DMS53 (cell line): ENCODE measurements around the gene ANTXR1.
A peak's percentile ranks its signal among the peaks of the same experiment; 100 is the strongest.

Experiments used
- DNase-seq: peaks from one replicate; lab custom pipeline; 2025; lab: John Stamatoyannopoulos, UW

ANTXR1 gene

DNA sequence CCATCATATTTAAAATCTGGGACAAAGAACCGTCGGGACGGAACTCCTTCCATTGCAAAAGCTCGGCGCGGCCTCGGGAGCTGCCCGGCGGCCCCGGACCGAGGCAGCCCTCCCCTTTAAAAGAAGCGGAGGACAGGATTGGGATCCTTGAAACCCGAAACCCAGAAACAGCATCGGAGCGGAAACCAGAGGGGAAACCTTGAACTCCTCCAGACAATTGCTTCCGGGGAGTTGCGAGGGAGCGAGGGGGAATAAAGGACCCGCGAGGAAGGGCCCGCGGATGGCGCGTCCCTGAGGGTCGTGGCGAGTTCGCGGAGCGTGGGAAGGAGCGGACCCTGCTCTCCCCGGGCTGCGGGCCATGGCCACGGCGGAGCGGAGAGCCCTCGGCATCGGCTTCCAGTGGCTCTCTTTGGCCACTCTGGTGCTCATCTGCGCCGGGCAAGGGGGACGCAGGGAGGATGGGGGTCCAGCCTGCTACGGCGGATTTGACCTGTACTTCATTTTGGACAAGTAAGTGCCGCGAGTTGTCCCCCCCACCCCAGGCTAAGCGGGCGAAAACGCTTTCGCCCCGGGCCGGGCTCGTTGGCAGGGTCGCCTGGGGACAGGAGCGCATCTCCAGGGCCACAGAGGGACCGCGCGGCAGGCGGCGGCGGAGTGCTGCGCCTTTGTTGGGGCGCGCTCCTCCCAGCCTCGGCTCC is at the start of gene ANTXR1:
Gene ANTXR1, plus strand, starts transcription at position 38 of the 698 bp plus-strand sequence. Its CDS starts 321 bp downstream, at position 359.
- DNase-seq, result peak; percentile 80

DNA sequence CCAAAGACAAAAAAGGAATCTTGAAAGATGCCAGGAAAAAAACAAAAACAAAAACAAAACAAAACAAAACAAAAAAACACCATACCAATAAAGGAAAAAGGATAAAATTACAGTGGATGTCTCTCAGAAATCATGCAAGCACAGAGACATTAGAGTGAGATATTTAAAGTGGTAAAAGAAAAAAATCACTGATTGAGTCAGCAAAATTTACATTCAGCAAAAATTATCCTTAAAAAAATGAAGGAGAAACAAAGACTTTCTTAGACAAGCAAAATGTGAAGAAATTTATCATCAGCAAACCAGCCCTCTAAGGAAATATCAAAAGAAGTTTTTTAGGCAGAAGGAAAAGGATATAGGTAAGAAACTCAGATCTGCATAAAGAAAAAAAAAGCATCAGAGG is 48.7 kb upstream of the ANTXR1 start:
- no peak for DNase-seq

DNA sequence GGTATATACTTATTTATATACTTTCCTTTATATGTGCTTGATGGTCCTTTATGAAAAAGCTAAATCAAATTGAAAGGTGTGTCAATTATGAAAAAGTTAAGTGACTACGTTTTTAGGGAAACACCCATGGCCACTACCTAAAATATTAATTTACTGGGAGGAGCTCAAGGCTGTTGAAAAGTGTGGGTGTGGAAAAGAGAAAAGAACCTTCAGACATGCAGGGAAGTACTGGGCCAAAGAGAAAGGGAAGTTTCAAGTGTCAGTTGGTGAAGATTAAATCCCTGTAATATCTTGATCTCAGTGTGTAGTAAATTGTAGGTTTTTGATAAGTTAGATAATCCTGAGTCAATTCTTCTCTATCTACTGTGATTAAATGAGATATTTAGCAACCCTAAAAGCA is 44.8 kb upstream of the ANTXR1 start:
- DNase-seq, result no peak

DNA sequence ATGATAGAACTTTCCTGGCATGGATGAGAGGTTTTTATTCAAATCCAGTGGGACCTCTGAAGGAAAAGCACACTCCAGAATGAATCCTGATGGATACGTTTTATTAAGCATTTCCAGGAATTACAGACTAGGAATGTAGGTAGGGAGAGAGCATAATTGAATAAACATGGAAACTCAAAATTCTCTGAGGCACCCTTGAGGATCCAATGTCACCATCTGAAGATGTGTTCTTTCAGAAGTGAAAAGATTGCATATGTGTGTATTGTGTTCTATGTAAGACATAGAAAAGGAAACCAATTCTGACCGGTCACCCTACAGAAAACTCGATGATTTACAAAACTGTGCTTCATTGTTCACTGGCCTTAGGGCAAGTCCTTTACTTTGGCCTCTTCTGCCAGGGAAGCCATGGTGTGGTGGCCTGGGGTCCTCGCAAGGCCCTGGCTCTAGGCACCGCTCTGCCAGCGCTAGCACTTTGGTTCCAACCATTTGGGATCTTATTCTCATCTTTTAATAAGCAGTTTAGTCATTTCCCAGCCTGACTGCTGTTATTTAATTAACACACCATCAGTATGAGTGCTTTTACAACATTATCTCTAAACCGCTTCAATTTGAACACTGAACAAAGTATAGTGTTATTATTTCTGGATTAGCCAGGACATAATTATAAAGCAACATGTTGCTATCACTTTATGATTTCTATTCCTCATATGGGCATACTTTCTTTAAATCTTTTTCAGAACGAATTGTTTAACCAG is 43.1 kb upstream of the ANTXR1 start:
- DNase-seq, result no peak

DNA sequence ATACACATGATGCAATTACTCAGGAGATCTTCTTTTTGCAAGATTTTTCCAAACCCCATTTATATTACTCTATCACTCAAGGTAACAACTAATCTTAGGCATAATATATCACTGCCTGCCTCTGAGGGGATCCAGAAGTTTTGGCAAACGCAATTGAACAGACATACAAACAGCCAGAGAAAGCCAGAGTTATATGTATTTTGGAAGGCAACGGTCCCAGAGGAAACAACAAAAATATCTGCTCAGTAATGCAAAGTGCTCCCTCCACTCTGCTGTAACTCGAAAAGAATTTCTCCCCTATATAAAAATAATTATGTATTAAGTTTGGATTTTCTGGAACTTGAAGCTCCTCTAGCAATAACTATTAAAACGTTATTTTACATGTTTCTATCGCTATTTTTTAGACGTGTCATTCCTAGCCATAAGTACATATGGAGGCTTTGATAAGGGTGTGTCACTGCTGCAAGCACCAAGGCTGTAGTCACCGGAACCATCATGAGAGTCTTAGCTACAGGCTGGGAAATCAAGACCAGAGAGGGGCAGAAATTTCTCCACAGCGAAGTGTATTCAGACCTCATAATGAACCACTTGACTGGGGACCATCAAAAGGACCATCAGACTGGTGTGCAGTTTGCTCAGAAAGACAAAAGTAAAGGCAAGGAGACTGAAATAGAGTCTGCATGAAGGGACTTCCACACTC is 42.3 kb upstream of the ANTXR1 start:
- DNase-seq, result no peak

DNA sequence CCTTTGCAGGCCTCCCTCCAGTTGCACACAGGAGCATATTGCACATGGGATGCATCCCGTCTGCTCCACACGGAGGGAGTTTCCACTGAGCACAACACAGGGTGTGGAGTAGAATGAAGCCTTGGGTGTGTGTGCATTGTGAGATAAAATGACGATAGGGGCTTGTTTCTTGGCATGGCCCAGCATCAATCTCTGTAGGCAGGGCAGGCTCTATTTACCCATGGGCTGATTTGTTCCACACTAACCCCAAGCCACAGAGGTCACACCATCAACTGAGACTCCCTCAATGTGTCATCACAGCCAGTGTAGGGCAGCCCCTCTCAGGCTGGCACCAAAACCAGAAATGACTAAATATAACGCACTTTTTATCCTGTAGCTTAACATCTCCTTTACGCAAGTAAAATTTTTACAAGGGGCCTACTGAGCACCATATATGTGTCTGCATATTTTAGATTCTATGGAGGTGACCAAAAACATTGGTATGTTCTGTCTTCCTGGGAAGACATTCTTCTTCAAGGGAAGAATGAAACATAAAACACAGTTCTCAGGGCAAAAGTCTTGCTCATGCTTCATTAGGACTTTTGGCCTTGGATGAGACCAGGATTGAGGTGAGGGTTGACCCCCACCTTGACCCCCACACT is 41.3 kb upstream of the ANTXR1 start:
- no peak for DNase-seq

DNA sequence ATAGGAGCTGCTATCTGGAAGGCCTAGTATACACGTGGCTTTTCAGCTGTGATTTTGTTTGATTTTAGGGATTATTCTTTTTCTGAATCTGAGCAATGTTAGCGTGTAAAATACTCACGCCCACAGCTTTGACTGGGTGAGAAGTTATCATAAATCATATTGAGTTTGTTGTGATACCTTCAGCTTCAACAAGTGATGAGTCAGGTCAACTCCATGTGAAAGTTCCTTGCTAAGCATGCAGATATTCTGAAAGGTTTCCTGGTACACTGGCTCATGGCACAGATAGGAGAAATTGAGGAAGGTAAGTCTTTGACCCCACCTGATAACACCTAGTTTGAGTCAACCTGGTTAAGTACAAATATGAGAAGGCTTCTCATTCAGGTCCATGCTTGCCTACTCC is 38.7 kb upstream of the ANTXR1 start, which contains the start of gene GKN1:
Gene GKN1, plus strand, starts transcription at position 386 of the 400 bp plus-strand sequence. CDS start 42 bp downstream, outside the sequence.
- DNase-seq, result no peak

DNA sequence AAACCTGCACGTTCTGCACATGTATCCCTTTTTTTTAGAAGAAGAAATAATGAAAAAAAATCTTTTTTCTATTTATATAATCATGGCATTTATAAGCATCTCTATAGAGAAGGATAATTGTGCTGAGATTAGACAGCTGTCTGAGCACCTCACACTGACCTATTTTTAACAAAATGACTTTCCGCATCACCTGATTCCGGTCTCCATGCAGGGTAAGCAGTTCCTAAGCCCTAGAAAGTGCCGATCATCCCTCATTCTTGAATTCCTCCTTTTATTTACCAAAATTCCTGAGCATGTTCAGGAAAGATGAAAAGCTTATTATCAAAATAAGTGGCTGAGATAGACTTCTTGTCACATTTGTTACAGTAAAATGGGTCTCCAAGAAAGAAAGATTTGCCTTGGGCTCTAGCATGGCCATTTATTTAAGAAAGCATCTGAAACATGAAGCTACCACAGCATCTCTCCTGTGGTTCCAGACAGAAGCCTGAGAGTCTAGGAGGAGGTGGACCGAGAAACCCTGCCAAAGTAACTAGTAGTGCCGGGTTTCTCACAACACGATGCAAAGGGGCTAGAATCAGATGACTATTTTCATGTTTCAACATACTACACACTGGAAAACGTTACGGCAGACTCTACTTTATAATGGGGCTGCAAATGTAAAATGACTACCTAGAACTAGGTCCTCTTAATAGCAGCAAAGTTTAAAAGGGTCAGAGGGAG is 37.9 kb upstream of the ANTXR1 start:
- DNase-seq, result no peak

DNA sequence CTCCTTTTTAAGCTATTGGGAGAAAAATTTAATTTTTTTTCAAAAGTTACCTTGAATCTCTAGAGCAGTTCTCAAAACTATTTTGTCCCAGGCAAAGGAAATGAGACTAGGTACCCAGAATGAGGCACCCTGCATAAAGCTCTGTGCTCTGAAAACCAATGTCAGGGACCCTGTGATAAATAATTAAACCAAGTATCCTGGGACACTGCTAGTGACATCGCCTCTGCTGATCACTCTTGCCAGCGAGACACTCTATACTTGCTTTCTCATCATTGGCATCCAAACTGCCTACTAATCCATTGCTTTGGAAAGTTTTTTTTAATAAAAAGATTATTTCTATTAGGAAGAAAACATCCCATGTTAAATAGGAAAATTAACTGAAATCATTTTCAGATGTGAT is 37.1 kb upstream of the ANTXR1 start:
- no peak for DNase-seq

DNA sequence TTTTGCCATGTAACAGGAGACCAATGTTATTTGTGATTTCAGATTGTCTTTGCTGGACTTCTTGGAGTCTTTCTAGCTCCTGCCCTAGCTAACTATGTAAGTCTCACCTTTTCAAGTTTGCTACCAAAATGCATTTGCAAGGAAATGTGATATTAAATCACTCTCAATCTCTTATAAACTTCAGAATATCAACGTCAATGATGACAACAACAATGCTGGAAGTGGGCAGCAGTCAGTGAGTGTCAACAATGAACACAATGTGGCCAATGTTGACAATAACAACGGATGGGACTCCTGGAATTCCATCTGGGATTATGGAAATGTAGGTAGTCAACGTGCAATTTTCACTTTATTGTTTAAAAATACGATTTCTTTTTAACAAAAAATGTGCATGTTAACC is 35.5 kb upstream of the ANTXR1 start:
- DNase-seq, result peak; percentile 18

DNA sequence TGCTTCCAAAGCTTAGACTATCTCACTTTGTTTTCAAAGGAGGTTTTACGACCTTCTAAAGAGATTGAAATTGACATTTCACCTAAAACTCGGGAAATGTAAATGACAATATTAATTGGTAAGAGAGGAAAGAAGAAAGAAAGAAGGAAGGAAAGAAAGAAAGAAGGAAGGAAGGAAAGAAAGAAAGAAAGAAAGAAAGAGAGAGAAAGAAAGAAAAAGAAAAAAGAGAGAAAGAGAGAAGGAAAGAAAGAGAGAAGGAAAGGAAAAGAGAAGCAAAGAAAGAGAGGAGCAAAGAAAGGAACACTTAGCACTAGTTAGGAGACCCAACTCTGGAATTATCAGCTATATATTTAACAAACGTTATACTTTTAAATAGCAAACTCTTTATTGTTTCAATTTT is 34.9 kb upstream of the ANTXR1 start:
- DNase-seq, result no peak

DNA sequence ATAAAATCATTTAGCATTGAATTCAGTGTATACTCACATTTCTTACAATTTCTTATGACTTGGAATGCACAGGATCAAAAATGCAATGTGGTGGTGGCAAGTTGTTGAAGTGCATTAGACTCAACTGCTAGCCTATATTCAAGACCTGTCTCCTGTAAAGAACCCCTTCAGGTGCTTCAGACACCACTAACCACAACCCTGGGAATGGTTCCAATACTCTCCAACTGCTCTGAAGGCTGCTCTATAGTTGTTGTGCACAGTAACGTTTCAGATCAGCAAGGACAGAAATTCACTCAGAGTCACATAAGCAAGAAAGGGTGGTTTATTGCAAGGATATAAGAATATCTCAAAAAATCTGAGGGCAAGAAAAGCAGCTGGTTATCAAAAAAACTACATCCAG is 32.0 kb upstream of the ANTXR1 start:
- peak; percentile 26 for DNase-seq

DNA sequence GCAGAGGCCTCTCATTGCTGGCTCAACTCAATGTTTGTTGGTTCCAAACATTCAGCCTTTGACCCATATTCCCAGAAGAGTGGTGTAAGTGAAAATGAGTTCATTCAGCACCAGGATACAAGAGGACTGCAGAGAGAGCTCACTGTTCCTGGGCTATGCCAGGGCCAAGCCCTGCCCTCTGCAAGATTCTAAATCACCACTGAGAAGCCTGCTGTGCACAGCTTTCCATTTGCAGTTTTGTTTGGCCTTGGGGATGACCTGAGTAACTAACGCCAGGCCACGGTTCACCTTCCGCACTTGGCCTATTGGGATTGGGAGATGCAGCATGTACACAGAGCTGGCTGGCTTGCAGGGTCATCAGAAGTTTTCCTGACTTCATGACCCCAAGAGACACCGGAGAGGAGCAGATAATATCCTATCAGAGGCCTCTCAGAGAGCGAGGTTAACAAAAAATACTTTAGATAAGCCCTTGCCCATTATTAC is 25.9 kb upstream of the ANTXR1 start:
- DNase-seq, result no peak

DNA sequence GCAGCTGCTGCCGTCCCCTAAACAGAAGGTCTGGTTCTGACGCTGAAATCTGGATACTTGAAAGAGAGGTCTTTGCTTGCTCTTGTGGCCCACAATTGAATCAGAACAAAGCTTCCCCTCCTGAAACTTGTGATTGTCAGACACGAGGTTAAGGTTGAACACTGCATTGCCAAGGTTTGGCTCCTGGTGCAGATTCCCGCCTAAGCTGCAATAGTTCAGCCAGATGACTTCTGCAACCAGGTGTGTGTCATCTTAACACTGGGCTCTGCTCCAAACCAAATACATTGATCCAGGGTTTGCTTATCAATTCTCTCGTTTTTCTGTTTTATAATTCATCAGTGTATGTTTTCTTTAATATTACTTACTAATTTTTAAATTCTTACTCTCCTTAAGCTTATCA is 23.9 kb upstream of the ANTXR1 start:
- peak; percentile 37 for DNase-seq

DNA sequence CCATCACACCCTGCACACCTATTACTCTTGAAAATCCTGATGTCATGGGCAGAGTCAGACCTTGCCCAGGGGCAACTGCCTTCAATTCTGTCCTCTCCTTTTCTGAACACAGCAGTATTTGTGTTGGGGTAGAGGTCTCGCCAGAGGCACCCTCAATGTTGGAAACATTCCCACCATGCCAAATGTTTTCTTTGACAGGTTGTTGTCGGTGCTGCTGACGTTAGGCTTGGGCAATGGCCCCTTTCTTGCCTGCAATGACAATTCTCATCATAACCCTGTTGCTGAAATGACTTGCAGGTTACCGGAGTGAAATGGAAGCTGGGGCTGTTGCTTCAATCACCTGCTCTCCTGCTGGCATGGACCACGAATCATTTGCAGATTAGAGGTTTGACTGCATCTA is 20.6 kb upstream of the ANTXR1 start:
- DNase-seq, result no peak

DNA sequence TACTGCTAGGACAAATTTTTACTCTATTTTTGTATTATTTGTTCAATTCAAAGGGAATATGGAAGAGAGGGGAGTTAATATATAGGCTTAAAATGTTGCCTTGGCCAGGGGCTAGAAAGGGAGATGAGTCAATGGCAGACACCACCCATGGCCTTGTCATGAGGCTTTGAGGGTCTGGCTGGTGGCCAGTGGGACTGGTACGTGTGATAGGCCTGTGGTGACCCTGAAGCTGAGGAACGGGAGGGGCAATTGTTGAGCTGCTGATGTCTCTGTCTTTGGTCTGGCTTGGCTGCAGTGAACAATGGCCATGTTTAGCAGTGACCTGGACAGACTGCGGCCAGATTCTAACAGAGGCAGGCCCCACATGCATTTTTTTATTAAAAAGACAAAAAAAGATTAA is 20.0 kb upstream of the ANTXR1 start:
- DNase-seq, result no peak

DNA sequence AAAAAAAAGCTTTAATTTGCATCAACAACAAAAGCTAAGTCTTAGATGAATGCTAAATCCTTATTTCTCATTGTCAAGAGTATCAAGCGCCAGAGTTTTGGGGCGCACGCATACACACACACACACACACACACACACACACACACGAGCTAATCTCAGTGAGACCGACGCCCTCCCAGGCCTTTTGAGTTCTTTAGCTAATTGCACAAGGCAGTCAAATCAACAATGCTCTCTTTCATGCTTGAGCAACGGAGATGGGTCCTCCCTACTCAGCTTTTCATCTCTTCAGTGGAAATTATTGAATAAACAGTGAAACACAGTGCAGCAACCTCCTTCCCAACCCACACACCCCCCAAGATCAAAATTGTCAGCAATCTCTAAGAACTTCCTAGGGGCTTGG is 19.3 kb upstream of the ANTXR1 start:
- DNase-seq, result no peak

DNA sequence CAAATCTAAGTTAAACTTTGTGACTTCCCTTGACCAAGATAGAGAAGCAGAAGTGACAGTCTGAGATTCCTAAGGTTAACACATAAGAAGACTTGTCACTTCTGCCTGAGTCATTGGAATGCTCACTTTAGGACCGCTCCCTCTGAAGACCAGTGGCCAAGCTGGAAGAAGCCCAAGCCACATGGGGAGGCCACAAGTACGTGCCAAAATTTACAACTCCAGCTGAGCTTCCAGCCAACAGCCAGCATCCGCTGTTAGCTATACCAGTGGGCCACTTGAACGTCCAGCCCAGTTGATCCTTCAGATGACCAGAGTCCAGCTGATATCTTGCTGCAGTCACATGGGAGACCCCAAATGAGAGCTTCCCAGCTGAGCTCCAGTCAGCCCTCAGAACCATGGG is 18.1 kb upstream of the ANTXR1 start:
- no peak for DNase-seq

DNA sequence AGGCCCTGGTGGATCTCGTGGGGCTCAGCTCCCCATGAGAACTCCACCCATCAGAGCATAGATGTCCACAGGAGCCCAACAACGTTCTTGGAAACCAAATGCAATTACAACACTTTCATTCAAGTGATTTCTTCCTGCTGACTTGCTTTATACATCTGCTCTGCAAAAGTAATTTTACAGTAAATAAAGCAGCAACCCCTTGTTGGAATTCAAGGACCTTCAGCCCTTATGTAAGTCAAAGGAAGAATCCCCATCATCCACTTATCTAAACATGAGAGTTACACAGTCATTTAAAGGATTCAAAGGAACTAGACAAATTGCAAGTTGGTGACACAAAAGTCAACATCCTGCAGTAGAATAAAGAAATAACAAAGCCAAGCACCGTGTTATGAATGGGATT is 17.1 kb upstream of the ANTXR1 start:
- DNase-seq, result no peak

DNA sequence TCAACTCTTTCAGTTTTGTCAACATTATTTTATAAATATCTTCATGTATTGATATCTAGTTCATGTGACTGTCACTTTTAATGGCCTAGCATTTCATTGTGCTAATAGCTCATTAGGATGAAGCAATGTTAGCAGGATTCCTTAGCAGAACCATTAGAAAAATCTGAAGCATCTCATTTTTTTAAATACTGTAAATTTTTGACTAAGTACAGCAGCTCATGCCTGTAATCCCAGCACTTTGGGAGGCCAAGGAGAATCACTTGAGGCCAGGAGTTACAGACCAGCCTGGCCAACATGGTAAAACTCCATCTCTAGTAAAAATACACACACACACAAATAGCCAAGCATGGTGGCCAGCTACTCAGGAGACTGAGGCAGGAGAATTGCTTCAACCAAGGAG is 15.6 kb upstream of the ANTXR1 start:
- DNase-seq, result no peak

DNA sequence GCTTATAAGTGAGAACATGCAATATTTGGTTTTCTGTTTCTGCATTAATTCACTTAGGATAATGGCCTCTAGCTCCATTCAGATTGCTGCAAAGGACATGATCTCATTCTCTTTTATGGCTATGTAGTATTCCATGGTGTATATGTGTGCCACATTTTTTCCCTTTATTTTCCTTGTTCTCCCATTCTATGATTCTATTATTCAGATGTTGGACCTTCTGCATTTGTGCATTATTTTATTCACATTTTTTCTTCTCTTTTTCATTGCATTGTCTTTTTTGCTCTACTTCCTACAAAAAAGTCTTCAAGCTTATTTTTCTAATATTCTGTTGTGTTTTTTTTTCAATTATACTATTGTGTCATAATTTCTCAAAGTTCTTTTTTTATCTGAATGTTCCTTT is 11.1 kb upstream of the ANTXR1 start:
- no peak for DNase-seq

DNA sequence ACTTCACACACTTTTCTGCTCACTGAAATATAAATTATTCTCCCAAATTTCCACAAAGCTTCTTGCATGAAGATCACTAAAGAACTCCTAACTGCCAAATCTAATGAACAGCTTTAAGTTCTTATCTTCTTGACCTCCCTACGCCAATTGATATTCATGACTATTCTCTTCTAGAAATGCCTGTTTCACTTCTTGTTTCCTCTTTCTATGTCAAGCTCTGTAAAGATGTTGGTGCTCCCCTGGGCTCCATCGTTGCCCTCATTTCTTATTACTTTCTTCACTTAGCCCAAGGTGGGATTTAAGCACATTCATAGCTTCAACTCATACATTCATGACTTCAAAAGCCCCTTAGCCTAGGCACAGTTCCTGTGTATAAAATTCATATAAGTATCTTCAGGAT is 9.2 kb upstream of the ANTXR1 start:
- no peak for DNase-seq
